ENCODE results near the gene HCN4. TPM values are rescaled to one million over a fixed set of nuclear protein-coding genes. Genes with fewer than 3 reads are reported as not detected.

HCN4 gene
- total RNA-seq, 4 donors from 2014 or later: 0.17 TPM; not detected in 3

DNA sequence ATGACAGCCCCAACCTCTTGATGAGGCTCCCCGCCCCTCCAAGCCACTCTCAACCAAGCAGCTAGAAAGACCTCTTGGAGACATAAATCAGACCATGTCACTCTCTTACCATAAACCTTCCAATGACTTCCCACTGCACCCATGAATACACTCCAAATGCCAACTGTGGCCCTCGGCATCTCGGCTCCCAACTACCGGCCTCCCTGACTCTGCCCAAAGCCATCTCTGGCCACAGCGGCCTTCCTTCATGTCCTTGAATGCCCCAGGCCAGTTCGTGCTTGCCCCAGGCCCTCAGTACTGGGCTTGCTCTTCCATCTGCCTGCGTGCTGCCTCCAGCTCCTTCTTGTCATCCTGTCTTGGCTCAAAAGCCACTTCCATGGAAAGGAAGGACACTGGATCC is 32.0 kb downstream of the HCN4 start:
- Histone ChIP-seq H3K9me3 (no peaks in the 10 kb centered on the region), H3K4me1 (peaks cover 0 to under 1% (median 0%) of the 10 kb centered on the region in 4 donors), H3K27ac (replicated peaks in 1 of 4) (no peak overlapping the region), H3K27me3 (peaks cover 0 to 4% (median 0%) of the 10 kb centered on the region in 4 donors), H3K36me3 (no peaks in the 10 kb centered on the region), H3K4me3 (no peak overlapping the region)
- WGBS: 83% methylated on average over 7 of the region's 7 CpGs
- intact Hi-C loops (cut with DNase I): no loop called here
- TF ChIP-seq POLR2A (IDR thresholded peaks at IDR 0.05; ENCODE audit: low read depth) (no peak), EP300 (IDR thresholded peaks at IDR 0.05) (no peak), POLR2AphosphoS5 (IDR thresholded peaks at IDR 0.05) (no peak)
- TF ChIP-seq, protein P1, sequence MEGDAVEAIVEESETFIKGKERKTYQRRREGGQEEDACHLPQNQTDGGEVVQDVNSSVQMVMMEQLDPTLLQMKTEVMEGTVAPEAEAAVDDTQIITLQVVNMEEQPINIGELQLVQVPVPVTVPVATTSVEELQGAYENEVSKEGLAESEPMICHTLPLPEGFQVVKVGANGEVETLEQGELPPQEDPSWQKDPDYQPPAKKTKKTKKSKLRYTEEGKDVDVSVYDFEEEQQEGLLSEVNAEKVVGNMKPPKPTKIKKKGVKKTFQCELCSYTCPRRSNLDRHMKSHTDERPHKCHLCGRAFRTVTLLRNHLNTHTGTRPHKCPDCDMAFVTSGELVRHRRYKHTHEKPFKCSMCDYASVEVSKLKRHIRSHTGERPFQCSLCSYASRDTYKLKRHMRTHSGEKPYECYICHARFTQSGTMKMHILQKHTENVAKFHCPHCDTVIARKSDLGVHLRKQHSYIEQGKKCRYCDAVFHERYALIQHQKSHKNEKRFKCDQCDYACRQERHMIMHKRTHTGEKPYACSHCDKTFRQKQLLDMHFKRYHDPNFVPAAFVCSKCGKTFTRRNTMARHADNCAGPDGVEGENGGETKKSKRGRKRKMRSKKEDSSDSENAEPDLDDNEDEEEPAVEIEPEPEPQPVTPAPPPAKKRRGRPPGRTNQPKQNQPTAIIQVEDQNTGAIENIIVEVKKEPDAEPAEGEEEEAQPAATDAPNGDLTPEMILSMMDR (IDR thresholded peaks at IDR 0.05): no peak
- no peak for DNase-seq (ENCODE audit: extremely low spot score)

DNA sequence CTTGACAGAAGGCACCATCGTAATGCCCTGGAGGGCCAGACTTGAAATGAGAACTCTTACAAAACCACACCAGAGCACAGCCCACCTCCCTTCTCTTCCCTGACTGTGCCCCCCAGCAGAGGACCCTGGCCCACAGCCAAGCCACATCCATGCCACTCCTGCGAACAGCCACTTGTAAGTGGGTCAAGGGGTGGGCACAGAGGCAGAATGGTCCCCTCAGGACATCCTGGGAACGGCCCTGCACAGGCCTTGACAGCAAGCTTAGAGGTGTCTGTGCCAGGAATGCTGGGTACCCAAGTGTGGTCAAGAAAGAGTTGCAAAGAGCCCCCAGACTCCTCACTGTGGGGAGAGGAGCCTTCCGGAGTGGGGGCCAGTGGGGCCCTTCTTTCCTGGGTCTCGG is 33.3 kb downstream of the HCN4 start:
- TF ChIP-seq POLR2AphosphoS5 (IDR thresholded peaks at IDR 0.05): no peak
- TF ChIP-seq, protein P1 (IDR thresholded peaks at IDR 0.05): no peak
- Histone ChIP-seq H3K9me3 (no peaks in the 10 kb centered on the region), H3K27me3 (peaks cover 0 to 4% (median 0%) of the 10 kb centered on the region in 4 donors), H3K27ac (replicated peaks in 1 of 4) (no peak overlapping the region), H3K4me1 (no peaks in the 10 kb centered on the region), H3K36me3 (no peaks in the 10 kb centered on the region), H3K4me3 (no peak overlapping the region)
- DNase-seq (ENCODE audit: extremely low spot score): no peak
- intact Hi-C loops (cut with DNase I): no loop called here
- WGBS: 76% methylated on average over 5 of the region's 5 CpGs

DNA sequence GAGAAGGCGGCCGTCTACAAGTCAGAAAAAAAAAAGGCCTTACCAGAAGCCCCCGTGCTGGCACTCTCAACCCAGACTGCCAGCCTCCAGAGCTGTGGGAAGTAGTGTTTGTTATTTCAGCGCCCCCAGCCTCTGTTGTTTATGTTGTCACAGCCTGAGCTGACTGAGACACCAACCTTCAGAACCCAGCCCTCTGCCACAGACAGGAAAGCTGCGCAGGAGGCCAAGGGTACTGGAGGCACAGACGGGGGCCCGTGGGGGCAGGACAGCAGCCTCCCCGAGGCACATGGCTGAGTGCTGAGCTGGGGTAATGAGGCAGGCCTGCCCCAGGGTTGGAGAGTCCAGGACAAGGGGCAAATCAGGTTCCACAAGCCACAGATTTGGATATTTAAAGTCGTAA is 33.7 kb downstream of the HCN4 start:
- peaks cover 0 to 4% (median 0%) of the 10 kb centered on the region in 4 donors for H3K27me3 ChIP-seq
- no peak overlapping the region for H3K27ac ChIP-seq (replicated peaks in 1 of 4)
- no peaks in the 10 kb centered on the region for H3K36me3 ChIP-seq
- 51% methylated on average over 9 of the region's 9 CpGs for WGBS
- no peak overlapping the region for H3K4me3 ChIP-seq
- intact Hi-C loops (cut with DNase I): no loop called here
- no peaks in the 10 kb centered on the region for H3K4me1 ChIP-seq
- TF ChIP-seq POLR2A (IDR thresholded peaks at IDR 0.05; ENCODE audit: low read depth): no peak
- no peak for TF ChIP-seq POLR2AphosphoS5 (IDR thresholded peaks at IDR 0.05)
- TF ChIP-seq, protein P1 (IDR thresholded peaks at IDR 0.05): no peak
- TF ChIP-seq EP300 (IDR thresholded peaks at IDR 0.05): no peak
- no peaks in the 10 kb centered on the region for H3K9me3 ChIP-seq
- no peak for DNase-seq (ENCODE audit: extremely low spot score)

DNA sequence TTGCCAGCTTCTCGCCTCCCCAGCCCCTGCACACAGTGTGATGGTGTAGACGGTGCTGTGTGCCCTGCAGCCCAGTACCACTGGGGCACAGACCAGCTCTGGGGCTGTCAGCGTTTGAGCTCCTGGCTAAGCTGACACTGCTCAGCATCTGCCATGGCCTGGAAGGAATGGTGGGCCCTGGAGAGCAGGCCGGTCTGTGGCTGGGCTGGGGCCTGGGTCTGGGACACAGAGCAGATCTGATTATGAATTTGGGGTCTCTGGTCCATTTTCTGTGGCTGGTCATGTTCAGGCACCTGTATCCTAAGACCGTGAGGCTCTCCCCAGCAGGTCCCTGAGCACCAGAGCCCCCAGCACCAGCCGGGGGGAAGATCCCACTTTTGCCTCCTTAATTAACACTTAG is 34.7 kb downstream of the HCN4 start:
- H3K4me3 ChIP-seq: no peak overlapping the region
- H3K9me3 ChIP-seq: no peaks in the 10 kb centered on the region
- H3K4me1 ChIP-seq: no peaks in the 10 kb centered on the region
- intact Hi-C loops (cut with DNase I): no loop called here
- H3K27me3 ChIP-seq: peaks cover 0 to 3% (median 0%) of the 10 kb centered on the region in 4 donors
- DNase-seq (ENCODE audit: extremely low spot score): no peak
- H3K27ac ChIP-seq (replicated peaks in 1 of 4): no peak overlapping the region
- WGBS: no CpG with 5 or more reads among the region's 6 CpGs
- TF ChIP-seq, protein P1 (IDR thresholded peaks at IDR 0.05): no peak
- TF ChIP-seq EP300 (IDR thresholded peaks at IDR 0.05): no peak
- no peak for TF ChIP-seq POLR2AphosphoS5 (IDR thresholded peaks at IDR 0.05)
- no peak for TF ChIP-seq POLR2A (IDR thresholded peaks at IDR 0.05; ENCODE audit: low read depth)
- H3K36me3 ChIP-seq: no peaks in the 10 kb centered on the region

DNA sequence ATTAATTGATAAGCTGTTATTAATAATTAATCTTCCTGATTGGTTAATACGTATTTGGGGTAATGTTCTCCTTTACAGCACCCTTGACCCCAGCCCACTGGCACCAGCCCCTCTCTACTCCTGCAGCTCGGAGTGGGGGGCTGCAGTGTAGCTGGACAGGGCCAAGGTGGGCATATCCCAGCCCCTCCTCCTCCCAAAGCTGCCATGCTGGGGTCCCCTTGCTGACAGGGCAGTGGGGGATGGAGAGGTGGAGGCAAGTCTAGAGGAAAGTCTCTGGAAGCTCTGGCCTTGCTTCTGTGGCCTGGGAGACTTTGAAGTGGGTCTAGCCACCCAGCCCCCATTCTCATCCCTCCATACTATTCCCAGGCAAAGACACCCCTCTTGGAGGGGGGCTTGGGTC is 35.8 kb downstream of the HCN4 start:
- Histone ChIP-seq H3K27ac (replicated peaks in 1 of 4) (no peak overlapping the region), H3K27me3 (no peaks in the 10 kb centered on the region), H3K4me1 (no peaks in the 10 kb centered on the region), H3K9me3 (no peaks in the 10 kb centered on the region), H3K36me3 (no peaks in the 10 kb centered on the region), H3K4me3 (no peak overlapping the region)
- TF ChIP-seq, protein P1 (IDR thresholded peaks at IDR 0.05): no peak
- TF ChIP-seq POLR2A (IDR thresholded peaks at IDR 0.05; ENCODE audit: low read depth): no peak
- TF ChIP-seq POLR2AphosphoS5 (IDR thresholded peaks at IDR 0.05): no peak
- TF ChIP-seq EP300 (IDR thresholded peaks at IDR 0.05): no peak
- intact Hi-C loops (cut with DNase I): no loop called here
- 94% methylated on average over 2 of the region's 2 CpGs for WGBS
- DNase-seq (ENCODE audit: extremely low spot score): no peak

Measured in esophagus muscularis mucosa (tissue), 4 donors.